Right ventricle myocardium superior (tissue), 1 donor: ENCODE data around the gene MAML2. TPM values are rescaled to one million over a fixed set of nuclear protein-coding genes. Genes with fewer than 3 reads are reported as not detected.

ENCODE experiments used
- ATAC-seq: fragments of 200-7000 bp; cut with Tn5 transposase; one replicate; pipeline ENCODE4 v1.9.1; 2020; ENCODE audit warnings: mild to moderate bottlenecking; ENCODE audit not compliant: poor library complexity
- DNase-seq: peaks from one replicate; pipeline ENCODE4 v3.0.0-alpha.2; 2020
- intact Hi-C: fragments of 100-400 bp; cut with DNase I; formaldehyde crosslinking; loops from one replicate; pipeline ENCODE4 v1.11.2; 2022
- total RNA-seq: library from RNA; stranded (reverse); fragmentation: NEBNext Ultra II Directional; extraction: Animal tissue kit (Norgen Biotek cat#: 25700); gene quantifications from one replicate; pipeline ENCODE4 v1.2.1, GENCODE V29; 2021
- donor health status: DM: no; HTN: yes; CAD: no; lungs with severe emphysema.

MAML2 gene
- total RNA-seq, 1 donor from 2014 or later: 4.5 TPM

- intact Hi-C loops: no loop called here
- ATAC-seq: no peak
- no peak for DNase-seq
These were observed 184.9 kb downstream of the MAML2 start for GRCh38 chr11:96158126-96158525.

DNA sequence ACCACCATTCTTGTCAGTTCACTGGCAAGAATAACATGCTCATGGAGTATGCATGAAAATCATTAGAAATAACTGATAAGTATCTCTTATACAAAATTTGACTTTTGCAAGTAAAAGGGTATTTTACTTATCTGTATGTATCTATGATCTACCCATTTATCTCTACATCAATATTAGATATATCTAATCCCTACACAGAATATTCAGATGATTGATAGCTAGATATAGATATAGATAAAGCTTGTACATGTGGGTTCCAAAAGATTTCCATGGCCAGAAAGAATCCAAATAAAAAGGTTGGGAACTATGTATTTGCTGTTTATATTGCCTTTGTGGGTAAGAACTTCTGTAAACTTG, 185.5 kb downstream of the MAML2 start:
- ATAC-seq (no peak), DNase-seq (no peak)
- intact Hi-C loops: no loop called here

- intact Hi-C loops: no loop called here
These were observed 186.6 kb downstream of the MAML2 start for GRCh38 chr11:96156379-96156722.

GRCh38 chr11:96155627-96156378, 187.2 kb downstream of the MAML2 start:
- peak; percentile 85 for ATAC-seq
- intact Hi-C loops: no loop called here
- peak; percentile 80 for DNase-seq

More at GRCh38 chr11:96156379-96156722, 186.6 kb downstream of the MAML2 start:
- ATAC-seq: peak; percentile 85
- DNase-seq: no peak

DNA sequence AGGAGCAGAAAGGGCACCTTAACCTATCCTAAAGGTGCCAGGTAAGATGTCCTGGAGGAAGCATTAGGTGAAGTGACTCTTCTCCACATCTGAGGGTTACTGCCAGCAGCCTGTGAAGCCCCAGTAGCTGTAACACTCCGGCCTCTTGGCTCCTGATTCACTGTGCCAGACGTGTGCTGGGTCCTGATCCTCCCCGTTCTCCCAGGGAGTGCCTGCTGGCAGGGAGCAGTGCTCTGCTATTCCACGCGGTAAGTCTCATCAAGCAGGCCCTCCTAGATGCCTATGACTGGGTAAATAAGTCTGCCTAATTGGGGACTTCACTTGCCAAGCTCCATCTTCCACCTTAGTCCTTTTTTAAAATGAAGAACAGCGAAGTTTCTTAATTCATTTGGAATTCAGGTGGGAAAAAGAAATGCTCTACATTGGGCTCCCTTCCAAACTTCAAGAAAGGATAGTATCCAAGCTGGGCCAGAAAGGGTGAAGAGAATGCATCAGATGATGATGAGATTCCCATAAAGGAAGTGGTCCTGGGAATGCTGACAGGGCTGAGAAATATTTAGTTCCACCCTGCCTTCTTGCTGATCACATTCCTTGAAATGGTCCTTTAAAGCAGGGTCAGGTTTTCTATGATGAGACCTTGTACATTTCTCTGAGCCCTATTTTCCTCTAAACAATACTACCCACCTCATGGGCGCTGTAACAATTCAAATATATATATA, 188.0 kb downstream of the MAML2 start:
- intact Hi-C loops: no loop called here
- DNase-seq (no peak), ATAC-seq (no peak)

DNA sequence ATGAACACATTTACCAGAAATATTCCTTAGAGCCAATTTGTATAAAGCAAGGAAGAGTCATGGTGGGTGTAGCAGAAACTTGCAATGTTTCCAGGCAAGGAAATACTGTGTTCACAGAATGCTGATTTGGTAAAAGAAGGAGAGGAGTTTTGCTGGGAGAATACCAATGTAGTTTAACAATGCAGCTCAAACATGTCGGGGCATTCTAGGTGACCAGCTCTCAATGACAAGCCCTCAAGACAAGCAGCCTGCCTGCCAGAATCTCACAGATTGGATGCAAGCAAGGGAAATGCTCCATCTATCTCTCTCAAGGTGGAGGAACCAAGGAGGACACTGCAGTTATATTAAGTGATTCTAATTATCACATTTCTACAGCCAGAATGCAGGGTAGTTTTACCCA, 190.4 kb downstream of the MAML2 start:
- no peak for ATAC-seq
- intact Hi-C loops: no loop called here
- no peak for DNase-seq

DNA sequence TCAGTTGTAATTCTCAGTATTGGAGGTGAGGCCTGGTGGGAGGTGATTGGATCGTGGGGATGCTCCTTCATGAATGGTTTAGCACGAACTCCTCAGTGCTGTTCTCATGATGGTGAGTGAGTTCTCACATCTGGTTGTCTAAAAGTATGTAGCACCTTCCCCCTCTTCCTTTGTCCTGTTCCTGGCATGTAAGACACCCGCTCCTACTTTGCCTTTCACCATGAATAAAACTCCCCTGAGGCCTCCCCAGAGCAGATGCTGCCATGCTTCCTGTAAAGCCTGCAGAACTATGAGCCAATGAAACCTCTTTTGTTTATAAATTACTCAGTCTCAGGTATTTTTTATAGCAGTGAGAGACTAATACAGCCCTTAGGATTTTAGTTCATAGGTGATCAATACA, 191.5 kb downstream of the MAML2 start:
- no peak for ATAC-seq
- DNase-seq: no peak
- intact Hi-C loops: no loop called here

GRCh38 chr11:96150609-96151008, 192.4 kb downstream of the MAML2 start:
- intact Hi-C loops: no loop called here
- ATAC-seq: no peak
- DNase-seq: no peak

GRCh38 chr11:96149743-96150555, 193.0 kb downstream of the MAML2 start:
- intact Hi-C loops: no loop called here
- ATAC-seq (no peak), DNase-seq (no peak)

GRCh38 chr11:96147906-96148486, 195.0 kb downstream of the MAML2 start:
- no peak for ATAC-seq
- intact Hi-C loops: no loop called here
- no peak for DNase-seq

- ATAC-seq (no peak), DNase-seq (no peak)
- intact Hi-C loops: no loop called here
These were observed 195.8 kb downstream of the MAML2 start for GRCh38 chr11:96147186-96147585.

- ATAC-seq: no peak
- DNase-seq: no peak
- intact Hi-C loops: no loop called here
These were observed 196.2 kb downstream of the MAML2 start for GRCh38 chr11:96146765-96147164.

- no peak for DNase-seq
- no peak for ATAC-seq
- intact Hi-C loops: no loop called here
These were observed 197.8 kb downstream of the MAML2 start for GRCh38 chr11:96145163-96145585.

GRCh38 chr11:96144553-96144952, 198.4 kb downstream of the MAML2 start:
- ATAC-seq (no peak), DNase-seq (no peak)
- intact Hi-C loops: no loop called here

GRCh38 chr11:96143041-96143521, 199.9 kb downstream of the MAML2 start:
- no peak for DNase-seq
- peak; percentile 80 for ATAC-seq
- intact Hi-C loops: no loop called here

- DNase-seq (no peak), ATAC-seq (no peak)
- intact Hi-C loops: no loop called here
These were observed 201.4 kb downstream of the MAML2 start for GRCh38 chr11:96141626-96142025.

GRCh38 chr11:96139691-96140090, 203.3 kb downstream of the MAML2 start:
- ATAC-seq: no peak
- no peak for DNase-seq
- intact Hi-C loops: no loop called here

DNA sequence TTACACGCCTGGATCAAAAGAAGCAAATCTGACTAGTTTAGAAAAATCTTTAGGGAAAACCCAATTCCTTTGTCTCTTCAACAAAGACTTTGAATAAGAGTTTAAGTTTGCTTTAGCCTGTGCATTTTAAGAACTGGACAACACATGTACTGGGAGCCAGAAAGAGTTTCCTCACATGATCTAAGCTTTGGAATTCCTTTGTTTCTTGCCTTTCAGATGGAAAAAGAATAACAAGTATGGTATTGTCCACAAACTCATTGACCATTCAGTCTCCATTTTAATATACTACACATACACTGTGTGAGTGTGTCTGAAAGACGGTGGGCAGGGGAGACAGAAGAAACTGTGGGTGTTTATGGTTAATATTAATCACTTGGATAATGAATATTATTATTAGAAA, 205.6 kb downstream of the MAML2 start:
- ATAC-seq (no peak), DNase-seq (no peak)
- intact Hi-C loops: no loop called here

DNA sequence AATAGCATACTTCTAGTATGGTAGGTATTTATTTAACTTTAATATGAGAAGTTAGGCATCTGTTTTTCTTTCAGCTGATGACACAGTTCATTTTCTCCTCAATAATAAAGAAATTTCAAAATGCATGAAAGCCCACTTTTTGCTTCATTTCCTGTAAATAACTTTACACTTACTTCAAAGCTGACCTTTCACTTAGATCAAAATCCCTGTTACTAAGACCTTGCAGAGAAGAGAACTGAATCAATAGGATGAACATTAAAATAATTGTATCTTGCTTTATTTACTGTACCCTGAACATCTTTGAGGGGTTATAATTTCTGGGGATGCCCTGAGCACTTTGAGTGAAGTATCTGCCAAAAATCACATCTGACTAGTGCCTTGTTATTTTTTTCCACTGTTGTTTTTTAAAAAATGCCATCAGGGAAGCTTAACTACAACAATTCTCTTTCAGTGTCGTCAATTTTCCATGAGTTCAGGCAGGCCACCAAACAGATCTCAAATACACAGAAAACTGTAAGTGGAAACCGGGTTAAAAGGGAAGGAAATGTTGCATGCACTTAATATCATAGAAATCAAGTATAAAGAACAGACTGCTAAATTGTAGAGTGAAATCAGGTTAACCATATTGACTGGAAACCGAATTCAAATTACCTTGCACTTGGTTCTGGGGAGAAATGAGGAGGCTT, 206.2 kb downstream of the MAML2 start:
- intact Hi-C loops: no loop called here
- DNase-seq (no peak), ATAC-seq (no peak)
